ENCODE results near the gene TLE2. TPM values are rescaled to one million over a fixed set of nuclear protein-coding genes. Genes with fewer than 3 reads are reported as not detected.

TLE2 gene
- total RNA-seq, 2 donors from 2014 or later: 46.7 to 154 TPM

- ATAC-seq (ENCODE audit: insufficient number of reproducible peaks, low FRiP score, low read depth): no peak
Observed at GRCh38 chr19:2988568-2988967, 40.5 kb downstream of the TLE2 start.

GRCh38 chr19:2987797-2988196 lies 41.3 kb downstream of the TLE2 start:
- ATAC-seq (ENCODE audit: insufficient number of reproducible peaks, low FRiP score, low read depth) (no peak), DNase-seq (ENCODE audit: low spot score) (no peak)
- Histone ChIP-seq H3K4me3 (no peak overlapping the region), H3K27ac (no peak overlapping the region), H3K4me1 (ENCODE audit: control insufficient read depth in 1 of 2, low read depth in 2 of 2) (peaks cover 7 to 19% of the 10 kb centered on the region in 2 donors), H3K9me3 (no peaks in the 10 kb centered on the region), H3K27me3 (replicated peaks; ENCODE audit: insufficient read depth) (no peaks in the 10 kb centered on the region), H3K36me3 (no peaks in the 10 kb centered on the region)
- no peak for TF ChIP-seq CTCF (IDR thresholded peaks at IDR 0.05)

More at GRCh38 chr19:2988568-2988967, 40.5 kb downstream of the TLE2 start:
- no peak for DNase-seq (ENCODE audit: low spot score)
- Histone ChIP-seq H3K9me3 (no peaks in the 10 kb centered on the region), H3K4me3 (no peak overlapping the region), H3K4me1 (ENCODE audit: control insufficient read depth in 1 of 2, low read depth in 2 of 2) (peaks cover 3 to 13% of the 10 kb centered on the region in 2 donors), H3K36me3 (no peaks in the 10 kb centered on the region), H3K27ac (no peak overlapping the region), H3K27me3 (replicated peaks; ENCODE audit: insufficient read depth) (no peaks in the 10 kb centered on the region)
- no peak for TF ChIP-seq CTCF (IDR thresholded peaks at IDR 0.05)

GRCh38 chr19:2986951-2987524 lies 42.0 kb downstream of the TLE2 start:
- DNase-seq (ENCODE audit: low spot score) (no peak), ATAC-seq (ENCODE audit: insufficient number of reproducible peaks, low FRiP score, low read depth) (no peak)
- Histone ChIP-seq H3K9me3 (no peaks in the 10 kb centered on the region), H3K4me1 (ENCODE audit: control insufficient read depth in 1 of 2, low read depth in 2 of 2) (peaks cover 11 to 26% of the 10 kb centered on the region in 2 donors), H3K27ac (no peak overlapping the region), H3K36me3 (no peaks in the 10 kb centered on the region), H3K27me3 (replicated peaks; ENCODE audit: insufficient read depth) (no peaks in the 10 kb centered on the region), H3K4me3 (no peak overlapping the region)
- TF ChIP-seq CTCF (IDR thresholded peaks at IDR 0.05): no peak

GRCh38 chr19:2984215-2984528 lies 44.9 kb downstream of the TLE2 start:
- H3K27me3 ChIP-seq (replicated peaks; ENCODE audit: insufficient read depth): no peaks in the 10 kb centered on the region
- H3K27ac ChIP-seq: peak overlapping the region; percentile 91 to 98
- peaks cover 11 to 29% of the 10 kb centered on the region in 2 donors for H3K4me1 ChIP-seq (ENCODE audit: control insufficient read depth in 1 of 2, low read depth in 2 of 2)
- peak overlapping the region; percentile 70 for H3K4me3 ChIP-seq
- no peaks in the 10 kb centered on the region for H3K36me3 ChIP-seq
- no peak for TF ChIP-seq CTCF (IDR thresholded peaks at IDR 0.05)
- DNase-seq (ENCODE audit: low spot score) (no peak), ATAC-seq (ENCODE audit: insufficient number of reproducible peaks, low FRiP score, low read depth) (no peak)
- no peaks in the 10 kb centered on the region for H3K9me3 ChIP-seq

- Histone ChIP-seq H3K9me3 (no peaks in the 10 kb centered on the region), H3K4me1 (ENCODE audit: control insufficient read depth in 1 of 2, low read depth in 2 of 2) (peaks cover 11 to 31% of the 10 kb centered on the region in 2 donors), H3K27me3 (replicated peaks; ENCODE audit: insufficient read depth) (no peaks in the 10 kb centered on the region), H3K36me3 (no peaks in the 10 kb centered on the region), H3K4me3 (peak overlapping the region; percentile 70), H3K27ac (peak overlapping the region; percentile 91 to 98)
- ATAC-seq (ENCODE audit: insufficient number of reproducible peaks, low FRiP score, low read depth) (peak; percentile 61), DNase-seq (ENCODE audit: low spot score) (peak; percentile 70)
- TF ChIP-seq CTCF (IDR thresholded peaks at IDR 0.05): no peak
Observed at GRCh38 chr19:2983351-2984214, 45.5 kb downstream of the TLE2 start.
